IMR-90 (cell line): ENCODE data around the gene TMEM14A. TPM values are rescaled to one million over a fixed set of nuclear protein-coding genes. Genes with fewer than 3 reads are reported as not detected.

Experiments used
- ATAC-seq: fragments of 200-7000 bp; cut with Tn5 transposase; 2 replicates; pipeline ENCODE4 v1.9.1; 2020; ENCODE audit warnings: low read depth, mild to moderate bottlenecking, moderate library complexity
- BruUV-seq: library from RNA; stranded (reverse); fragments of 400-500 nt; replicated peaks from 2 replicates; lab custom pipeline; 2021; lab: Mats Ljungman, UMichigan
- CTCF ChIA-PET: fragments of 300-600 bp; formaldehyde crosslinking; extraction: SDS; loops from one replicate; lab custom pipeline; 2021; ENCODE audit warnings: antibody characterized with exemption; lab: Yijun Ruan, JAX
- POLR2A ChIA-PET: fragments of 300-600 bp; sonication (Branson Sonifier 250); formaldehyde crosslinking; loops from one replicate; lab custom pipeline; 2022; ENCODE audit warnings: antibody characterized with exemption; ENCODE audit not compliant: unreplicated experiment; lab: Charles Lee
- DNase-seq: peaks from one replicate; pipeline ENCODE4 v3.0.0; 2013
- H2AFZ ChIP-seq: replicated peaks from 2 replicates; pipeline ENCODE3; 2013; ENCODE audit warnings: low read length, mild to moderate bottlenecking; ENCODE audit not compliant: poor library complexity
- H2AK5ac ChIP-seq: 2 replicates; pipeline ENCODE4 v1.6.1; 2013; ENCODE audit warnings: low read depth, low read length, inconsistent platforms
- H2AK9ac ChIP-seq: replicated peaks from 2 replicates; pipeline ENCODE3; 2013; ENCODE audit warnings: mild to moderate bottlenecking, low read depth, low read length, moderate library complexity; ENCODE audit not compliant: poor library complexity
- H2BK120ac ChIP-seq: 2 replicates; pipeline ENCODE4 v1.6.1; 2013; ENCODE audit warnings: low read depth, low read length, inconsistent platforms
- H2BK15ac ChIP-seq: 3 replicates; pipeline ENCODE4 v1.6.1; 2013; ENCODE audit warnings: low read depth, low read length, inconsistent platforms
- H2BK20ac ChIP-seq: 2 replicates; pipeline ENCODE4 v1.6.1; 2013; ENCODE audit warnings: low read depth, mild to moderate bottlenecking, inconsistent platforms, low read length, moderate library complexity
- H2BK5ac ChIP-seq: 2 replicates; pipeline ENCODE4 v1.6.1; 2013; ENCODE audit warnings: mild to moderate bottlenecking, low read depth, low read length, inconsistent platforms; ENCODE audit not compliant: poor library complexity, severe bottlenecking
- H3K14ac ChIP-seq: replicated peaks from 2 replicates; pipeline ENCODE4 v1.6.1; 2013; ENCODE audit warnings: low read depth, low read length, inconsistent platforms
- H3K18ac ChIP-seq: 2 replicates; pipeline ENCODE4 v1.6.1; 2013; ENCODE audit warnings: low read depth, low read length, control low read depth
- H3K23ac ChIP-seq: 2 replicates; pipeline ENCODE4 v1.6.1; 2013; ENCODE audit warnings: low read depth, low read length, inconsistent platforms
- H3K27ac ChIP-seq: 2 replicates; pipeline ENCODE4 v1.5.1; 2013; ENCODE audit warnings: mild to moderate bottlenecking, control low read depth, low read length; ENCODE audit not compliant: insufficient read depth
- H3K27me3 ChIP-seq: 2 replicates; pipeline ENCODE4 v1.6.1; 2013; ENCODE audit warnings: low read length; ENCODE audit not compliant: control insufficient read depth, insufficient read depth
- H3K36me3 ChIP-seq: 2 replicates; pipeline ENCODE4 v1.6.1; 2013; ENCODE audit warnings: low read length, mixed read lengths; ENCODE audit not compliant: control insufficient read depth, insufficient read depth
- H3K4ac ChIP-seq: 2 replicates; pipeline ENCODE4 v1.6.1; 2013; ENCODE audit warnings: low read depth, low read length, inconsistent platforms
- H3K4me1 ChIP-seq: 2 replicates; pipeline ENCODE4 v1.6.1; 2013; ENCODE audit warnings: low read length, mixed read lengths; ENCODE audit not compliant: control insufficient read depth, insufficient read depth
- H3K4me2 ChIP-seq: 2 replicates; pipeline ENCODE4 v1.6.1; 2013; ENCODE audit warnings: low read depth, mild to moderate bottlenecking, control low read depth, low read length, moderate library complexity
- H3K4me3 ChIP-seq: 2 replicates; pipeline ENCODE4 v1.5.1; 2013; ENCODE audit warnings: low read depth, mild to moderate bottlenecking, control low read depth, low read length, moderate library complexity; ENCODE audit not compliant: insufficient read depth
- H3K56ac ChIP-seq: 2 replicates; pipeline ENCODE4 v1.6.1; 2013; ENCODE audit warnings: low read length, inconsistent platforms; ENCODE audit not compliant: insufficient read depth; ENCODE audit errors: extremely low read depth
- H3K79me1 ChIP-seq, 2 experiments: 2 replicates each; pipeline ENCODE4 v1.6.1; 2013; ENCODE audit warnings: low read length in 2 of 2, inconsistent platforms in 1 of 2, low read depth in 1 of 2
- H3K9ac ChIP-seq: 2 replicates; pipeline ENCODE4 v1.6.1; 2013; ENCODE audit warnings: low read depth, low read length, control low read depth
- H3K9me1 ChIP-seq: 2 replicates; pipeline ENCODE4 v1.6.1; 2013; ENCODE audit warnings: low read length, inconsistent platforms; ENCODE audit not compliant: insufficient read depth
- H3K9me3 ChIP-seq: 2 replicates; pipeline ENCODE4 v1.6.1; 2013; ENCODE audit warnings: low read length; ENCODE audit not compliant: control insufficient read depth, insufficient read depth
- H4K20me1 ChIP-seq: 2 replicates; pipeline ENCODE4 v1.6.1; 2013; ENCODE audit warnings: low read length, inconsistent platforms; ENCODE audit not compliant: insufficient read depth
- H4K5ac ChIP-seq: 2 replicates; pipeline ENCODE4 v1.6.1; 2013; ENCODE audit warnings: mild to moderate bottlenecking, low read depth, low read length, control low read depth
- H4K8ac ChIP-seq, 2 experiments: 2 replicates each; pipeline ENCODE4 v1.6.1; 2013; ENCODE audit warnings: low read depth in 2 of 2, low read length in 2 of 2, control low read depth in 1 of 2, inconsistent platforms in 1 of 2
- H4K91ac ChIP-seq: 2 replicates; pipeline ENCODE4 v1.6.1; 2013; ENCODE audit warnings: low read depth, low read length, inconsistent platforms; ENCODE audit not compliant: insufficient read depth
- CEBPB ChIP-seq: IDR thresholded peaks from 2 replicates; pipeline ENCODE4 v1.6.1; 2012; ENCODE audit warnings: low read depth, low read length, improper control_type of control experiment
- CHD1 ChIP-seq: IDR thresholded peaks from 2 replicates; pipeline ENCODE4 v1.6.1; 2012; ENCODE audit warnings: low read depth, low read length, improper control_type of control experiment
- CTCF ChIP-seq: conservative IDR thresholded peaks from 2 replicates; pipeline ENCODE4 v1.5.1; 2012; ENCODE audit warnings: mild to moderate bottlenecking, low read depth, low read length, improper control_type of control experiment
- NFE2L2 ChIP-seq: fragments of 150-350 bp; IDR thresholded peaks from 2 replicates; pipeline ENCODE4 v1.6.1; 2016; ENCODE audit warnings: low read depth, mild to moderate bottlenecking, low read length
- RAD21 ChIP-seq: IDR thresholded peaks from 2 replicates; pipeline ENCODE4 v1.6.1; 2012; ENCODE audit warnings: low read length, improper control_type of control experiment
- SMC3 ChIP-seq: fragments of 150-350 bp; IDR thresholded peaks from 2 replicates; pipeline ENCODE4 v1.6.1; 2016; ENCODE audit warnings: low read depth, mild to moderate bottlenecking, antibody characterized with exemption, low read length, moderate library complexity
- USF2 ChIP-seq: fragments of 150-350 bp; IDR thresholded peaks from 2 replicates; pipeline ENCODE4 v1.6.1; 2017; ENCODE audit warnings: mild to moderate bottlenecking, antibody characterized with exemption, low read length, low read depth
- WGBS, 2 experiments: methylation state at CpG; one replicate each; pipeline versions ENCODE4 v1.1.5 to v1.1.7; 2013; ENCODE audit warnings: missing lambda C conversion rate in 2 of 2; ENCODE audit not compliant: insufficient read length in 1 of 2; ENCODE audit errors: extremely low coverage in 2 of 2; 5-methylcytosine and 5-hydroxymethylcytosine counted together
- dilution Hi-C: fragments of 300-500 bp; cut with HindIII; formaldehyde crosslinking; loops from one replicate; pipeline ENCODE4 v1.14.3; 2018; ENCODE audit warnings: low sequenced_read_pairs; ENCODE audit not compliant: unreplicated experiment
- in situ Hi-C: fragments of 300-500 bp; cut with MboI; formaldehyde crosslinking; loops from 3 replicates; pipeline ENCODE4 v1.14.3; 2019; ENCODE audit warnings: low sequenced_read_pairs, inconsistent platforms, mixed read lengths
- intact Hi-C: fragments of 100-400 bp; cut with micrococcal nuclease; formaldehyde crosslinking; loops from 2 replicates; pipeline ENCODE4 v1.10.0; 2022
- polyA plus RNA-seq, 3 experiments: library from polyadenylated mRNA; depleted of rRNA; stranded (reverse); fragments of >200 nt; gene quantifications; 2 replicates each; pipeline ENCODE4 v1.2.3, GENCODE V29; 2012; ENCODE audit warnings: low replicate concordance in 1 of 3
- total RNA-seq: library from RNA; depleted of rRNA; stranded (reverse); fragments of >200 nt; gene quantifications from 2 replicates; pipeline ENCODE4 v1.2.3, GENCODE V29; 2012

TMEM14A gene
- total and polyA plus RNA-seq, 2 of the 4 experiments (the other 2 are of a cell fraction), result 18.5 to 25.1 TPM

GRCh38 chr6:52663120-52663935, 7.6 kb upstream of the TMEM14A start:
- Histone ChIP-seq H3K27me3 (no peaks in the 10 kb centered on the region), H3K4me2 (peak overlapping the region; percentile 91), H4K5ac (peak overlapping the region; percentile 75; the same call in 1 of the 2 replicates), H3K56ac (no peak overlapping the region; the same call in 1 of the 2 replicates), H2AFZ (peak overlapping the region; percentile 77), H3K4me1 (peaks cover 4% of the 10 kb centered on the region), H3K14ac (peak overlapping the region; percentile 89), H2BK5ac (peak overlapping the region; percentile 72), H3K27ac (no peak overlapping the region), H3K4ac (peak overlapping the region; percentile 79), H2AK5ac (peak overlapping the region; percentile 54; the same call in 1 of the 2 replicates), H4K8ac (peak overlapping the region; percentile 23 to 76; a peak in 3 of 4 replicates), H3K9me3 (no peaks in the 10 kb centered on the region), H2BK15ac (peak overlapping the region; percentile 59; the same call in 2 of the 3 replicates), H3K4me3 (peak overlapping the region; percentile 81), H3K9ac (peak overlapping the region; percentile 75; the same call in 1 of the 2 replicates), H2BK20ac (peak overlapping the region; percentile 92), H3K79me1 (peaks cover 11 to 32% of the 10 kb centered on the region in 2 experiments; a peak in 3 of 4 replicates), H3K9me1 (peaks cover 6% of the 10 kb centered on the region; the same call in 1 of the 2 replicates), H4K20me1 (no peaks in the 10 kb centered on the region), H3K23ac (peak overlapping the region; percentile 96), H2BK120ac (peak overlapping the region; percentile 90), H3K36me3 (no peaks in the 10 kb centered on the region), H3K18ac (peak overlapping the region; percentile 44; the same call in 1 of the 2 replicates), H2AK9ac (peak overlapping the region; percentile 78), H4K91ac (peak overlapping the region; percentile 13; the same call in 1 of the 2 replicates)
- POLR2A ChIA-PET, result interaction anchor here (0.5 to 0.6 kb wide), 3 partner anchors 69 to 402 kb away, joined by 3 read pairs; no protein-coding TSS in a partner anchor
- WGBS, 2 experiments, result 46% methylated on average over 3 of the region's 12 CpGs; no CpG with 5 or more reads in 1 of the 2 experiments
- intact Hi-C loops, result loop anchor here (1.0 to 5.0 kb wide), 6 partner anchors 87 to 501 kb away; no protein-coding TSS in a partner anchor
- TF ChIP-seq RAD21 (peak; percentile 99), SMC3 (peak; percentile 99), CTCF (peak; percentile 92), USF2 (no peak), CHD1 (peak; percentile 43; the same call in 1 of the 2 replicates), NFE2L2 (no peak), CEBPB (no peak)
- in situ Hi-C loops, result loop anchor here (5.0 kb wide), 1 partner anchor 246 kb away; no protein-coding TSS in a partner anchor
- BruUV-seq, result no TSS peak
- CTCF ChIA-PET, result interaction anchor here (1.0 to 2.3 kb wide), 9 partner anchors 11 to 256 kb away, joined by 3 to 19 read pairs (median 4); no protein-coding TSS in a partner anchor
- ATAC-seq, result peak; percentile 66
- DNase-seq, result peak; percentile 80
- dilution Hi-C loops, result loop anchor here (25.0 kb wide), 1 partner anchor 251 kb away; the partner anchor contains the start of gene EFHC1
